GM21447 (cell line): ENCODE results near the gene MGST1.
"Not testable (repeated sequence)": the region's sequence is repeated elsewhere in the genome, so short reads cannot be mapped to it uniquely, and the experiment has no call there.

Experiments
- ATAC-seq: cut with Tn5 transposase; IDR thresholded peaks from one replicate; pipeline ENCODE4 v1.9.1; 2021; ENCODE audit not compliant: unreplicated experiment

Gene MGST1

DNA sequence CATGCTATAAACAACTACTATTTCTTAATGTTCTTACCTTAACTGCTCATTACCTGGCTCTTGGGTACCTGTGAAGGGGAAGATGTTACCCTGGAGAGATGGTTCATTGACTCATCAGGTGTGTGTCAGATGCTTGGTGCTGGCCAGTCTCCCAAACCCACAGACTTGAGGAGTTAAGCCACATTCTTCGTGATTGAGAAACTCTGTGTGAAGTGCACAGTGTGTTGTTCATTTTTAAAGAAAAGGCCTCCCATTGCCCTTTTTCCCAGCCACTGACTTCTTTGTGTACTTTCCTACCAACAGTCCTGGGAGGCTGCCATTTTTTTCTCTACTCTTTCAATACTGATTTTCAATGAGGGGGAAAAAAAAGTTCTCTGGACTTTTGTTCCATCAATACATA lies 3.2 kb downstream of the MGST1 start:
- no peak for ATAC-seq

DNA sequence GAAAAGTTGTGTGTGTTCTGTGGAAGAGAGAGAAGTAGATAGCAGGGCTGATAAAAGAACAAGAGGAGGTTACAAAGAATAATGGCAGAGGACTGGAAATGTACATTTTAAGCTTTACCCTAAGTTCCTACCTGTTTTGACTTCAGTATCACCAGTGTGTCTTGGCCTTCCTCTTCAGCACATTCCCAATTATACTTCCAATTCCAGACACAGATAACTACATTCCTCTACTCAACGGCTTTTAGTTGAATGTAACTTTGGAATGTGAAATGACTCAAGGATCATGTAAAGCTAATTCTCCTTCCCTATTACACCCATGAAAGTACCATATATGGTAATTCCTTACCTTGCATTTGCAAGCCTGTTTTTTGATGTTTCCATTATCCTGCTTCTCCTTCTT lies 5.0 kb downstream of the MGST1 start:
- no peak for ATAC-seq

DNA sequence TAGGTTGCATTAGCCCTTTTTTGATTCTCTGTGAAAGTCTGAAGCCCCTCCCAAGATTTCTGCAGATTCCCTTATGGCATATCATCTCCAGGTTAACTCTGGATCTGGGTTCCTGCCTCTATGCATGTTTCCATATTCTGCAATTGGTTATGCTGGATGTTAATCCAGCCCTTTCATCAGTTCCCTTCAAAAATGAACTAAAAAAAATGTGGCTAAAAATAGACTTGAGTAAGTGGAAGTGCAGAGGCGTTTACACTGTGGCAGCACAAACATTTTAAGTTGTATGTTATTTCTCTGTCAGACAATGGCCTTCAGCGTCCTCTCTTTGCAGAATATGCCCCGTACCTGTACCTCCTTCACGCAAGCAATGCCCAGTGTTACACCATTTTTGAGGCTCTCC lies 11.4 kb downstream of the MGST1 start:
- no peak for ATAC-seq

DNA sequence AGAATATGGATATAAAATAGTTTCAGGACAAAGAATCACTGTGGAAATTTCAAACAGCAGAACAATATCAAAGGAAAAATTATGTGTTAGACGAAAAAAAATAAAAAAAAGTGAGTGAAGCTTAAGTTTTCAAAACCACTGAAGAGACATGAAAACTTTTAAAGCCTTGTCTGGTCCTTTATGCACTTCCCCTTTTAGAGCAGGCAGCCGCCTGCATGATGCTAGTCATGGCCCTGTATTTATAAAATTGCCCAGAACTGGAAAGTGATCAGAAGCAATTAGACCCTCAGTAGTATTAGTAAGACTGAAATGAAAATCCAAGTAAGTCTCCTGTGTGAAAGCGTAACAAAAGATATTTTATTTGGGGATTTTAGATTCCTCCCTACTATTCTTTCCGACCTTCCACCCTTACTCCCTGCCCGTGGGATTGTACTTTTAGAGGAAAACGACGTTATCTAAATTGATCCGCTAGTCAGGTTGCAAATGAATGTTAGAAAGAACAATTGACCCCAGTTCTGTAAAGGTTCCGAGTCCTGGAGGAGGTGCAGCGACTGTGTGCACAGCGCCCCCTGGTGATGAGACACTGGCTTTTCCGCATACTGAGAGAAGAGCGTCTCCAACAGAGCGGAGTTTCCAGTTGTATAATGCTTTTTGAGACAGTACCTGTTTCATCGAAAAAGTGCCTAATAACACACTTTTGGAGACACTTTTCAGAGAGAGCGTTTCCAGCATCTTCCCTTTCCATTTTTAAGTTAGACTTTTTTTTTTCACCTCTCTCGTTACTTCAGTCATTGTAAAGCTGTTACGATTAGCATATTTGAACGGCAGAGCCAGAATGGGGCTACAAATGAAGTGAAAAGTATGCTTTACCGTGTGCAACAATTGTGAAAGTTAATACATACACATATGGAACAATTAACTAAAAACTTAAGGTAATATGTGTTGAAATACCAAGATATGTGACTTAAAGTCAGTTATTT lies 12.4 kb downstream of the MGST1 start:
- ATAC-seq, result no peak

DNA sequence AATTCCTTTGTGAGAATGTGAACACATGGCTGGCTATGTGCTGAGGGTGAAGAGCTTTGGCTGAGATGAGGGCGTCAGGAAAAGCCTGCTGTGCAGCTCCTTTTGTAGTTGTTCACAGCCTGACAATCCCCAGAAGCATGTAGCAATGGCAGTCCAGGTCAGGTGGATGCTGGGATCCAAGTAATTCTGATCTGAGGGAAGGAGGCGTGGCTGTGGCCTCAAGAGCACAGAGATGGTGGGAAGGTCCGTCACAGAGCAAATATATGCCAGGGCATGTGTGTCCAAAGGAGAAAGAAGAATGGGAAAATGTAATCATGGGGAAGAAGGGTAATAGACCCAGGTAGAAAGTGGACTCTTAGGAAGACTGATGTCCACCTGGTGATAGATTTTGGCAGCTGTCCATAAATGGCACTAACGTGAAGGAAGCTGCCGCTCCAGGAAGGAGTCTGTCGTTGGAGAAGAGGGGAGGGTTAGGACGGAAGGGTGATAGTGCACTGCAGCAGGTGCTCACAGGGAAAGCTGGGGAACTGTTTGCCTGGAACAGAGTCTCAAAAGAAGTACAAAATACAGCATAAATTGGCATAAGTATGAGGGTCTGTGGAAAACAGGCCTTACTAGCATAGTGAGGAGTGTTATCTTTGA lies 13.8 kb downstream of the MGST1 start:
- no peak for ATAC-seq

DNA sequence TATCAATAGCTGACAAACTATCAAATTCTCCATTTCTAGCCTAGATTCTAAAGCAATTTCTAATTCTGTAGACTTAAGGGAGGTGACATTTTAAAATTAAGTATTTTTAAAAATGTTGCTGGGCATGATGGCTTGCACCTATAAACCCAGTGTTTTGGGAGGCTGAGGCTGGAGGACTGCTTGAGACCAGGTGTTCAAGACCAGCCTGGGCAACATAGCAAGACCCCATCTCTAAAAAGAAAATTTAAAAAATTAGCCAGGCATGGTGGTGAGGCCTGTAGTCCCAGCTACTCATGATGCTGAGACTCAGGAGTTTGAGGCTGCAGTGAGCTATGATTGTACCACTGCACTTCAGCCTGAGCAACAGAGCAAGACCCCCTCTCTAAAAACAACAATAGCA lies 15.1 kb downstream of the MGST1 start:
- ATAC-seq, result no peak

DNA sequence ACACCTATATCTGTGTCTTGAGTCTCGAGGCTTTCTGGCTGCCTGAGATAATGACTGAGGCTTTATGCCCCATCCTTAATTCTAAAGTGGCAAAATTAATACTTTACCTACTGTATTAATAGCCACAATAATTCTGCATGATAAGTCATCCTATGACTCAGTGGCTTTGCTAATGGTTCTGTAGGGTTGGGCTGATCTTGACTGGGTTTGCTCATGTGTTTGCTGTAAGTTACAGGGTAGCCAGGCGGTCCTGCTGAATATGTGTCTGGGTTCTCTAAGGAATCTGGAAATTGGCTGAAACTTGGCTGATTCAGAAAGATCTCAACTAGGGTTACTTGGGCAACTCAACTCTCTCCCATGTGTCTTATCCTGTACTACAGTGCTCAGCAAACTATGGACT lies 21.7 kb downstream of the MGST1 start:
- ATAC-seq, result no peak

DNA sequence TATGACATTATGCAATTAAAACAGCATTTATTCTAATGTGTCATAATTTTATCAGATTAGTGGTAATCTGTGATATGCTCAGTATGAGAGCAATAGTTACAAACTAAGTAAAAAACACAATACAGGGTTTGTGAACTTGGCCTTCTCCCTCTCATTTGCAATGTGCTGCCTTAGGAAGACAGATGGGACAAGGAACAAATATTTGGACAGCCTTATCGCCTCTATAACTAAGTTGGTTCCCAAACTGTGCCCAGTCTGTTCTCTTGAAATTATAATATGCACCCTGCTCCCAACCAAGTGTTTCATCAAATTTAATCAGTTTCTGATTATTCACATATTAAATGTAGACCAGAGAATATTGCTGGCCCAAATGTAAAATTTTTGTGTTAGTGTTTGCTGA lies 22.7 kb downstream of the MGST1 start:
- no peak for ATAC-seq

DNA sequence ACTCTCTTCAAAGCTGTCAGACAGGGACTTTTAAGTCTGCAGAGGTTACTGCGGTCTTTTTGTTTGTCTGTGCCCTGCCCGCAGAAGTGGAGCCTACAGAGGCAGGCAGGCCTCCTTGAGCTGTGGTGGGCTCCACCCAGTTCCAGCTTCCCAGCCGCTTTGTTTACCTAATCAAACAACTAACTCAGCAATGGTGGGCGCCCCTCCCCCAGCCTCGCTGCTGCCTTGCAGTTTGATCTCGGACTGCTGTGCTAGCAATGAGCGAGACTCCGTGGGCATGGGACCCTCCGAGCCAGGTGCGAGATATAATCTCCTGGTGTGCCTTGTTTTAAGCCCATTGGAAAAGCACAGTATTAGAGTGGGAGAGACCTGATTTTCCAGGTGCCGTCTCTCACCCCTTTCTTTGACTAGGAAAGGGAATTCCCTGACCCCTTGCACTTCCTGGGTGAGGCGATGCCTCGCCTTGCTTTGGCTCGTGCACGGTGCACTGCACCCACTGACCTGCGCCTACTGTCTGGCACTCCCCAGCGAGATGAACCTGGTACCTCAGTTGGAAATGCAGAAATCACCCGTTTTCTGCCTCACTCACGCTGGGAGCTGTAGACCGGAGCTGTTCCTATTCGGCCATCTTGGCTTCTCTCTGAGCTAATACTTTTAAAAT lies 35.3 kb downstream of the MGST1 start:
- not testable (repeated sequence) for ATAC-seq

DNA sequence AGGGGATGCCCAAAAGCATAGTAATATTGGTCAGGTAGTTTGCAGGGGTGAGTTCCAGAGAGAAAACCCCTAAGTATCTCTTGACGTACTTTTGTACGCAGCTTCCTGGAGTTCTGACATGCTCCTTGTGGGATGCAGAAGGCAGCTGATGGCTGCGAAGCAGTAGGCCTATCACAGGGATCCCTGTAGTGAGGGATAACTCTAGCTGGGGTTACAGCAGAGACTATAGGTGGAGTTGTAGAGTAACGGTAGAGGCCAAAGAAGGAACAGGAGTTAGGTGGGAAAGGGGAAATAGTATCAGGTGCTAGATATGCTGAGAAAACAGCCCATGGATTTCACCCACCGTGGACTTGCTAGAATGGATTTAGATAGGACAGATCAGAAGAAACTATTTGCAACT lies 37.3 kb downstream of the MGST1 start:
- no peak for ATAC-seq

DNA sequence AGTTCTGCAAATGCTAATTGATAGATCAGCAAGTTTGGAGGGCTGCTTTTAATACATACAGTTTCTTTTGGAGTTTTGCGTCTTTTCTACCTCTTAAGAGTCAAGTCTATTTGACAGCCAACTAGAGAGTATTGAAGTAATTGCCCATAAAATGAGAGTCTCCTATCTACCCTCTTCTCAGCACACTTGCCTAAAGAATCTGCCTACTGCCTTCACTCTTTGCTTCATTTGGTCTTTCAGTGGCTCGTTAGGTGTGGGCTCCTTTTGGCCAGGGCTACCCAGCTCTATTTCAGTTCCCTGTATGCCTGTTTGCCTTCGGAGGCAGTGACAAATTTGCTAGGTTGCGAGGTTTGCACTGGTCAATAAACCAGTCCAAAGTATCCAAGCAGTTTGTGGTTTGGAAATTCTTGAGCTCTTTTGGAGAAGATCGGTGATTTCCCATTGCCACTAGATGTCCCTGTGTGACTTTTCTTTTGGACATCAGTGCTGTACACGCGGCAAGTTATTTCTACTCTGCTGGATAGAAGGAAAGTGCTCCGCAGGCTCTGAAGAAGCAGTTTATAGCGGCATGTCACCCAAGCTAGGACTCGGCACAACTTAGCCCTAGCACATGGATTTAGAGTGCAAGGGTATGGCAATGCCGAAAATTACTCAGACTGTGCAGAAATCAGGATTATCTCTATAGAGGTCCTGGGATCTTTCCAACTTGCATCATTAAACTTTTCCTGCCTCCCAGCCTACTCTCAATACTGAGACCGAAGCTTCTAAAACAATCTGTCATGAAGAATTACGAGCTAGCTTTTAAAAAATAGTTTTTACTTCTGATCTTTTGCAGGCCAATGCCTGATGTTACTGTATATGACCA lies 38.6 kb downstream of the MGST1 start:
- ATAC-seq, result no peak

DNA sequence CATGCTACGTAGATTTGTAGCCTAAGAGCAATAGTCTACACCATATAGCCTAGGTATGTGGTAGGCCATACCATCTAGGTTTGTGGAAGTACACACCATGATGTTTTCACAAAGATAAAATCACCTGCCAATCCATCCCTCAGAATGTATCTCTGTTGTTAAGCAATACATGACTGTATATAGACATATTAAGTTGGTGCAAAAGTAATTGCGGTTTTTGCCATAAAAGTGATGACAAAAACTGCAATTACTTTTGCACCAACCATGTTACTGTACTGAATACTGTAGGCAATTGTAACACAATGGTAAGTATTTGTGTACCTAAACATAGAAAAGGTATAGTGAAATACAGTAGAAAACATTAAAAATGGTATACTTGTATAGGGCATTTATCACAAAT lies 40.5 kb downstream of the MGST1 start:
- no peak for ATAC-seq

DNA sequence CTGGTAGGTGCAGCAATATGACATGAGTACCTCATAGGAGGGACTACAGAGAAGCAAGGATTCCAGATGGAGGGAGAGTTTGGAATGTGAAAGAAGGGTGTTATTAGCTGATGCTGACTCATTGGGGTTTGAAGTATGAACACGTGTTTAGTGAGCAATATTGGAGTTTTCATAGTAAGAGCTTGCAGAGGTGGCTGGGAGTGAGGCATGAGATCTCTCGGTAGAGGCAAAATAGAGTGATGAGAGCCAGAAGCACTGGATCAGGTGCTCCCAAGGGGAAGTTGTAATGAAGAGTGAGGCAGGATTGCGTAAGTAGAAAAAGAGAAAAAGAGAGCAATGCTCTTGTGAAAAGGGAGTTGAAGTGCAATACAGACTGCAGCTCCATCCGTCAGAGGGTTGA lies 42.1 kb downstream of the MGST1 start:
- ATAC-seq, result no peak

DNA sequence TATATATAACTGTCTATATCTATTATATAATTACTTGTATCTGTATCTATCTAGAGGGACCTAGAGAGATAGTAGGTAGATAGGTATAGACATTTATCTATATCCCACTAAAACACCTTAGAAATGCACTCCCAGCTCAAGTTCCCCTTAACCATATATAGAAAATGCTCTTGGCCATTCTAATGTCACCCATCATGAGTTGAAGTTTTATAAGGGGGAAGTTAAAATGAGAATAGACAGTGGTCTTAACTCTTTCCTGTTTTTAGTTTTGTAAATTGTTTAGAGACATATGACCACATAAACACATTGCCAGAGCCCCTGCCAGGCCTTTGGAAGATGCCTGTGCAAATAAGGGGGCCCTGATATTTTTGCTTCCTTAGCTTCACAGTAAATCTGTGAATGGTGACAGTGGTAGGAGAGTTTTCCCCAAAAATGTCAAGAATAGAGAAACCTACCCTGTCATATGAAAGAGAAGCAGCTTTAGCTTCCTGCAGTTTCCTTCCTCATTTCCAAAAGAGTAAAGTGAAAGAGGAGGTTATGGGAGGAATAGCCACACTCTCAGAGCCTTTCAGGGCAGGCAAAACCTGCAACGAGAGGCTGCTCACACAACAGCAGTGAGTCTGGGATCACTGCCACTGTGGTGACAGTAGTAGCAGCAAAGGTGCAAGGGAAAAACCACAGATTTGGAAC lies 45.5 kb downstream of the MGST1 start:
- ATAC-seq, result no peak

DNA sequence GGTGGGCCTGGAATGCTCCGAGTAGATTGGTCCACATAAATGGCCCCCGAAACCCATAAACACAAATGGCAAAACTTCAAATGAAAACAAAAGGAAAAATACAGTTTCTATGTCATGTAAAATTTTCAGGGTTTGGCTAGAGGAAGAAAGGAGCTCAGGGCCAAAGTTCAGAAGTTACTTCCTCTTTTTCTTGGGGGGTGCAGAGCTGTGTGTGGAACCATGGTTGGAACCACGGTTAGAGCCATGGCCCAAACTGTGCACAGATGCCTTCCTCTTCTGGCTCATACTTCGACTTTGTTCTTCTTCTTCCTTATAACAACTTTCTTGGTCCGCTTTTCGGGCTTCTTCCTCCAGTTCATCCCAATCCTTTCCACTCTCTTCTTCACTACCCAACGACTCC lies 51.7 kb downstream of the MGST1 start:
- no peak for ATAC-seq

DNA sequence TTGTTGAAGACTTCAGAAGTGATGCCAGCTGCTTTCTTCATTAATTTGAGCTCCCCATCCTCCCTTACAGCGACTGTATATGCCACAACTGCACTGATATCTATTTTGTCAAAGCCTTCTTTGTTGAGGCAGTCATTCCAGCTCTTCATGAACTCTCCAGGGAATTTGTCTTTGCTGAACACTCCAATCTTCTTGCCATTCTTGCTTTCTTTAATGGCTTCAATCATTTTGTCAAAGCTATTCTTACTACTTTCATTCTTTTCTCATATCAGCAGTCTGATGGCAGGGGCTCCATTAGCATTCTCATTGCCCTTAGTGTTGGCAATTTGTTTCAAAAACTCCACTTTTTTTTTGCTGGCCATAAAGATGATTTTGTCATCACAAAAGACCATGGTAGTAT lies 54.4 kb downstream of the MGST1 start:
- not testable (repeated sequence) for ATAC-seq

DNA sequence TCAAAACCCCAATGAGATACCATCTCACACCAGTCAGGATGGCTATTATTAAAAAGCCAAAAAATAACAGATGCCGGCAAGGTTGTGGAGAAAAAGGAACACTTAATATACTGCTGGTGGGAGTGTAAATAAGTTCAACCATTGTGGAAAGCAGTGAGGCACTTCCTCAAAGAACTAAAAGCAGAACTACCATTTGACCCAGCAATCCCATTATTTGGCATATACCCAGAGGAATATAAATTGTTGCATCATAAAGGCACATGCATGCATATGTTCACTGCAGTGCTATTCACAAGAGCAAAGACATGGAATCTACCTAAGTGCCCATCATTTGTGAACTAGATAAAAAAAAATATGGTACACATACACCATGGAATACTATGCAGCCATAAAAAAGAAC lies 59.9 kb downstream of the MGST1 start:
- no peak for ATAC-seq
